Uterus (tissue), 2 donors: ENCODE data around the gene SLC2A9.

Experiments used
- CTCF ChIP-seq, 4 experiments: fragments of 200-600 bp in 2 of 4; fragments of 450-650 bp in 2 of 4; sonication (generic) in 2 of 4; IDR thresholded peaks; one replicate each; pipeline ENCODE4 v1.5.1; 2016 to 2019; ENCODE audit warnings: antibody characterized with exemption in 4 of 4, mild to moderate bottlenecking in 2 of 4, moderate library complexity in 1 of 4
- POLR2A ChIP-seq, 2 donors: fragments of 450-650 bp; IDR thresholded peaks; one replicate each; pipeline ENCODE4 v1.6.1; 2016; ENCODE audit warnings: antibody characterized with exemption in 2 of 2, mild to moderate bottlenecking in 1 of 2, moderate library complexity in 1 of 2

GRCh38 chr4:9936129-9936644 is 85.1 kb downstream of the SLC2A9 start:
- TF ChIP-seq CTCF (IDR thresholded peaks at IDR 0.05) (no peak), POLR2A (IDR thresholded peaks at IDR 0.05) (no peak)
